Measurements from ENCODE around the gene SMYD4.

DNA sequence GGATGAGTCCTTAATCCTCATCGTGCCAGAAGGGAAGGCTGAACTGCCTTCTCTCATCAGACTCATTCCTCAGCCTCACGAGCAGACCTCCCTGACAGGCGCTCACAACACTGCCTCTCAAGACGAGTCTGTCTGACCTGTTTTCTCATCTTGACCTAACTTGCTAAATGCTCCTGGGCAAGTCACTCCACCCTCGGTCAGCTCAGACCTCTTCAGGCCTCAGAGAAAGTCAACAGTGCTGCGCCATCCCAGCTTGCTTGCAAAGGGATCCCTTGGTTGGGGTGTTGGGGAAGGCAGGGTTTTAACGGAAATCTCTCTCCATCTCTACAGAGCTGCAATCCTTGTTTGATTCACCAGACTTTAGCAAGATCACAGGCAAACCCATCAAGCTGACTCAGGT is 52.8 kb downstream of the SMYD4 start:
- TF ChIP-seq, protein P1, sequence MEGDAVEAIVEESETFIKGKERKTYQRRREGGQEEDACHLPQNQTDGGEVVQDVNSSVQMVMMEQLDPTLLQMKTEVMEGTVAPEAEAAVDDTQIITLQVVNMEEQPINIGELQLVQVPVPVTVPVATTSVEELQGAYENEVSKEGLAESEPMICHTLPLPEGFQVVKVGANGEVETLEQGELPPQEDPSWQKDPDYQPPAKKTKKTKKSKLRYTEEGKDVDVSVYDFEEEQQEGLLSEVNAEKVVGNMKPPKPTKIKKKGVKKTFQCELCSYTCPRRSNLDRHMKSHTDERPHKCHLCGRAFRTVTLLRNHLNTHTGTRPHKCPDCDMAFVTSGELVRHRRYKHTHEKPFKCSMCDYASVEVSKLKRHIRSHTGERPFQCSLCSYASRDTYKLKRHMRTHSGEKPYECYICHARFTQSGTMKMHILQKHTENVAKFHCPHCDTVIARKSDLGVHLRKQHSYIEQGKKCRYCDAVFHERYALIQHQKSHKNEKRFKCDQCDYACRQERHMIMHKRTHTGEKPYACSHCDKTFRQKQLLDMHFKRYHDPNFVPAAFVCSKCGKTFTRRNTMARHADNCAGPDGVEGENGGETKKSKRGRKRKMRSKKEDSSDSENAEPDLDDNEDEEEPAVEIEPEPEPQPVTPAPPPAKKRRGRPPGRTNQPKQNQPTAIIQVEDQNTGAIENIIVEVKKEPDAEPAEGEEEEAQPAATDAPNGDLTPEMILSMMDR (conservative IDR thresholded peaks at IDR 0.05 in 1 of 2, IDR thresholded peaks at IDR 0.05 in 1 of 2; ENCODE audit: low read depth in 1 of 2, low read length in 2 of 2), result no peak
- TF ChIP-seq EZH2 (IDR thresholded peaks at IDR 0.05; ENCODE audit: low read length, missing control alignments), result no peak

All from fibroblast of lung (primary cell).